Stimulated activated CD4-positive, alpha-beta T cell treated with anti-CD3 and anti-CD28 coated beads, Interleukin-15, amount 100 ng/mL, for 48 hours (primary cell): ENCODE measurements around the gene NRXN2.

Experiments used
- DNase-seq, 2 donors: peaks; one replicate each; pipeline ENCODE4 v3.0.0-alpha.2; 2020; ENCODE audit warnings: low read depth in 2 of 2

NRXN2 gene

GRCh38 chr11:64759131-64759721 is 36.2 kb upstream of the NRXN2 start:
- no peak for DNase-seq

GRCh38 chr11:64758330-64759079 is 35.5 kb upstream of the NRXN2 start:
- DNase-seq, result no peak

GRCh38 chr11:64757549-64758329 is 34.7 kb upstream of the NRXN2 start:
- DNase-seq, result no peak

GRCh38 chr11:64755681-64756361 is 32.8 kb upstream of the NRXN2 start:
- no peak for DNase-seq

GRCh38 chr11:64754919-64755662 is 32.1 kb upstream of the NRXN2 start:
- DNase-seq, result no peak

GRCh38 chr11:64754124-64754918 is 31.3 kb upstream of the NRXN2 start:
- no peak for DNase-seq

GRCh38 chr11:64753380-64754123 is 30.6 kb upstream of the NRXN2 start:
- DNase-seq, result no peak

- no peak for DNase-seq
Observed at GRCh38 chr11:64753019-64753379, 30.0 kb upstream of the NRXN2 start.

- DNase-seq, result no peak
Observed at GRCh38 chr11:64752175-64752970, 29.4 kb upstream of the NRXN2 start.

- DNase-seq, result no peak
Observed at GRCh38 chr11:64751580-64751979, 28.6 kb upstream of the NRXN2 start.

GRCh38 chr11:64751136-64751535 is 28.1 kb upstream of the NRXN2 start:
- no peak for DNase-seq

GRCh38 chr11:64750361-64751054 is 27.5 kb upstream of the NRXN2 start:
- DNase-seq, result no peak

GRCh38 chr11:64747961-64748665 is 25.1 kb upstream of the NRXN2 start:
- DNase-seq, result no peak

GRCh38 chr11:64746486-64746885 is 23.5 kb upstream of the NRXN2 start:
- DNase-seq, result no peak

- peak in 1 of 2 donors; percentile 41 for DNase-seq
Observed at GRCh38 chr11:64745521-64746328, 22.7 kb upstream of the NRXN2 start.

- no peak for DNase-seq
Observed at GRCh38 chr11:64745189-64745520, 22.2 kb upstream of the NRXN2 start.

GRCh38 chr11:64744544-64745188 is 21.7 kb upstream of the NRXN2 start:
- DNase-seq, result no peak
